HepG2 (cell line): ENCODE results near the gene METRNL. TPM values are rescaled to one million over a fixed set of nuclear protein-coding genes. Genes with fewer than 3 reads are reported as not detected.
A peak's percentile ranks its signal among the peaks of the same experiment; 100 is the strongest.

ENCODE experiments used
- AFF4 ChIP-seq: sonication (generic); formaldehyde crosslinking; IDR thresholded peaks from 2 replicates; pipeline ENCODE4 v1.4.0; 2020; ENCODE audit warnings: missing genetic modification reagents
- FOXM1 ChIP-seq: sonication (generic); formaldehyde crosslinking; IDR thresholded peaks from 2 replicates; pipeline ENCODE4 v1.5.0; 2020; ENCODE audit warnings: missing genetic modification reagents
- HNRNPH1 ChIP-seq: fragments of 200-400 bp; formaldehyde crosslinking; optimal IDR thresholded peaks from 2 replicates; pipeline ENCODE3; 2017; ENCODE audit warnings: mild to moderate bottlenecking, low read depth, low read length
- KLF12 ChIP-seq: sonication (generic); formaldehyde crosslinking; IDR thresholded peaks from 2 replicates; pipeline ENCODE4 v1.4.0; 2020; ENCODE audit warnings: missing genetic modification reagents, borderline replicate concordance
- MATR3 ChIP-seq: sonication (generic); formaldehyde crosslinking; IDR thresholded peaks from 2 replicates; pipeline ENCODE4 v1.4.0; 2020; ENCODE audit warnings: missing genetic modification reagents
- NR2F2 ChIP-seq: IDR thresholded peaks from 2 replicates; pipeline ENCODE4 v1.6.1; 2012; ENCODE audit warnings: low read depth, inconsistent platforms, borderline replicate concordance
- RAD51 ChIP-seq: fragments of 450-650 bp; IDR thresholded peaks from 2 replicates; pipeline ENCODE4 v1.6.1; 2016; ENCODE audit warnings: borderline replicate concordance
- SALL1 ChIP-seq: sonication (generic); formaldehyde crosslinking; IDR thresholded peaks from 2 replicates; pipeline ENCODE4 v1.8.0; 2022; ENCODE audit warnings: mild to moderate bottlenecking, missing genetic modification reagents
- SP2 ChIP-seq: sonication (generic); formaldehyde crosslinking; IDR thresholded peaks from 2 replicates; pipeline ENCODE4 v1.5.1; 2020; ENCODE audit warnings: mild to moderate bottlenecking, missing genetic modification reagents
- TBP ChIP-seq: sonication (generic); formaldehyde crosslinking; IDR thresholded peaks from 2 replicates; pipeline ENCODE4 v1.5.0; 2020; ENCODE audit warnings: missing genetic modification reagents
- ZBTB21 ChIP-seq: sonication (generic); formaldehyde crosslinking; IDR thresholded peaks from 2 replicates; pipeline ENCODE4 v1.4.0; 2020; ENCODE audit warnings: missing genetic modification reagents
- ZBTB37 ChIP-seq: sonication (generic); formaldehyde crosslinking; IDR thresholded peaks from 2 replicates; pipeline ENCODE4 v1.4.0; 2020; ENCODE audit warnings: mild to moderate bottlenecking, missing genetic modification reagents
- ZFP36 ChIP-seq: fragments of 150-350 bp; IDR thresholded peaks from 2 replicates; pipeline ENCODE4 v1.6.1; 2018; ENCODE audit warnings: borderline replicate concordance, low read length, low read depth; ENCODE audit not compliant: partially characterized antibody
- ZFYVE20 ChIP-seq: sonication (generic); formaldehyde crosslinking; IDR thresholded peaks from 2 replicates; pipeline ENCODE4 v1.8.0; 2023; ENCODE audit warnings: low read depth, mild to moderate bottlenecking, moderate library complexity, missing genetic modification reagents, borderline replicate concordance
- ZNF17 ChIP-seq: sonication (generic); formaldehyde crosslinking; IDR thresholded peaks from 2 replicates; pipeline ENCODE4 v1.5.0; 2020; ENCODE audit warnings: mild to moderate bottlenecking, missing genetic modification reagents
- ZNF619 ChIP-seq: sonication (generic); formaldehyde crosslinking; IDR thresholded peaks from 2 replicates; pipeline ENCODE4 v1.4.0; 2020; ENCODE audit warnings: mild to moderate bottlenecking, missing genetic modification reagents
- ZNF766 ChIP-seq: sonication (generic); formaldehyde crosslinking; IDR thresholded peaks from 2 replicates; pipeline ENCODE4 v1.5.0; 2020; ENCODE audit warnings: missing genetic modification reagents, borderline replicate concordance
- ZNF770 ChIP-seq: sonication (generic); formaldehyde crosslinking; IDR thresholded peaks from 2 replicates; pipeline ENCODE4 v1.5.0; 2020; ENCODE audit warnings: mild to moderate bottlenecking, missing genetic modification reagents
- ZNF83 ChIP-seq: sonication (generic); formaldehyde crosslinking; IDR thresholded peaks from 2 replicates; pipeline ENCODE4 v1.4.0; 2020; ENCODE audit warnings: missing genetic modification reagents, mild to moderate bottlenecking, borderline replicate concordance
- polyA plus RNA-seq, 8 experiments: library from polyadenylated mRNA; depleted of rRNA in 3 of 8; stranded (reverse) in 7 of 8; unstranded in 1 of 8; fragments of >200 nt; fragmentation: Illumina TruSeq in 4 of 8; extraction: Trizol in 4 of 8; gene quantifications; 2 replicates each; pipeline versions ENCODE4 v1.2.1 to v1.2.3, GENCODE V29; 2011 to 2016; ENCODE audit warnings: low read depth in 4 of 8, missing spikeins in 1 of 8, mixed read lengths in 1 of 8; ENCODE audit not compliant: insufficient read depth in 1 of 8
- total RNA-seq, 5 experiments: library from RNA; depleted of rRNA; stranded (reverse); fragments of >200 nt; fragmentation: Illumina TruSeq; extraction: Trizol; gene quantifications; 2 replicates each; pipeline ENCODE4 v1.2.3, GENCODE V29; 2016; ENCODE audit warnings: low read depth in 1 of 5
- TF ChIP-seq, protein P1 (sequence below): sonication (generic); formaldehyde crosslinking; IDR thresholded peaks from 2 replicates; pipeline ENCODE4 v1.8.0; 2022; ENCODE audit warnings: low read depth, missing genetic modification reagents

METRNL gene
- total and polyA plus RNA-seq, 2 of the 13 experiments (the other 11 are each of a cell fraction or from before 2014, with no cell fraction given) = 0.66 to 0.84 TPM

DNA sequence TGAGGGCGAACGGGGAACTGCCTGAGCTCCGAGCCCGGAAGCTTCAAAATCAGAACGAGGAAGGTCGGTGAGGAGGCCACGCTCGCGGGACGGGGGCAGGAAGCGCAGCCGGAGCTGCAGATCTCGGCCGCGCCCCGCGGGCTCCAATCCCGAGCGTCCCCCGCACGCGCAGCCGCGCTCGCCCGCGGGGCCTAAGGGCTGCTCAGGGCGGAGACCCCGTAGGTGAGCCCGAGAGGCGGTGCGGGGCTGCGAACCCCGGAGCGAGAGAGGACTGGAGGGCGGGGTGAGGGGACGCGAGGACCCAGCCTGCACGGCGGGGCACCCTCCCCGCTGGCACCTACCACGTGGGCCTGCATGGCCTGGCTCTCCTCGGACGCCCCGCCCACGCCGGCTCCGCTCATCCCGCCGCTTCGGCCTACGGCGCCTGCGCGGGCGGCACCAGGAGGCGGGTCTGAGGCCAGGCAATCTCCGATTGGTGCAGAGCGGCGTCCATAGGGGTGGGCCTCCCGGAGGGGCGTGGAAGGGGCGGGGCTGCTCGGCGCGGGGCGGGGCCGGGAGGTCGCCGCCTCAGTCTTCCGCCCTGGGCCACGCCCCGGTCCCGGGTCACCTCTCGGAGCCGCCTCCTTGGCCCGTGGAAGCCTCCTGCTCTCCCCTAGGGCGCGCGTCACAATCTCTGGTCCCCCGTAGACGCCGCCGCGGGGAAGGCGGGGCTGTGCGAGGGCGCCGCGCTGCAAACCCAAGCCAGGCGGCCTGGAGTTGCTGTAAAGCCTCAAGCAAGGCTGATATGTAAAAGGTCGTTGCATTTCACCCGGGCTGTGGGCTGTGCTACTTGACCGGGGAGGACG, 27.8 kb upstream of the METRNL start (continued):
- TF ChIP-seq, protein P1, sequence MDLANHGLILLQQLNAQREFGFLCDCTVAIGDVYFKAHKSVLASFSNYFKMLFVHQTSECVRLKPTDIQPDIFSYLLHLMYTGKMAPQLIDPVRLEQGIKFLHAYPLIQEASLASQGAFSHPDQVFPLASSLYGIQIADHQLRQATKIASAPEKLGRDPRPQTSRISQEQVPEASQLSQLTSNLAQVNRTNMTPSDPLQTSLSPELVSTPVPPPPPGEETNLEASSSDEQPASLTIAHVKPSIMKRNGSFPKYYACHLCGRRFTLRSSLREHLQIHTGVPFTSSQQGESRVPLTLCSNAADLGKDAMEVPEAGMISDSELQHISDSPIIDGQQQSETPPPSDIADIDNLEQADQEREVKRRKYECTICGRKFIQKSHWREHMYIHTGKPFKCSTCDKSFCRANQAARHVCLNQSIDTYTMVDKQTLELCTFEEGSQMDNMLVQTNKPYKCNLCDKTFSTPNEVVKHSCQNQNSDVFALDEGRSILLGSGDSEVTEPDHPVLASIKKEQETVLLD (CRISPR knock-in tag) = peak; percentile 64
- TF ChIP-seq SP2 (CRISPR knock-in tag) (peak; percentile 85), NR2F2 (no peak), ZNF83 (peak; percentile 87; the same call in 1 of the 2 replicates), ZBTB21 (no peak), HNRNPH1 (no peak), SALL1 (CRISPR knock-in tag) (peak; percentile 94), ZNF17 (CRISPR knock-in tag) (peak; percentile 88; the same call in 1 of the 2 replicates), FOXM1 (CRISPR knock-in tag) (no peak; the same call in 1 of the 2 replicates), KLF12 (peak; percentile 64; the same call in 1 of the 2 replicates), RAD51 (peak; percentile 37; the same call in 1 of the 2 replicates), ZNF766 (CRISPR knock-in tag) (no peak), ZNF770 (CRISPR knock-in tag) (peak; percentile 51; the same call in 1 of the 2 replicates), AFF4 (CRISPR knock-in tag) (peak; percentile 75; the same call in 1 of the 2 replicates), ZFYVE20 (CRISPR knock-in tag) (peak; percentile 70; the same call in 1 of the 2 replicates), ZNF619 (peak; percentile 87), MATR3 (CRISPR knock-in tag) (no peak), TBP (CRISPR knock-in tag) (no peak), ZBTB37 (CRISPR knock-in tag) (no peak), ZFP36 (no peak)
